ENCODE measurements around the gene SKI.
A peak's percentile ranks its signal among the peaks of the same experiment; 100 is the strongest.

The SKI gene

DNA sequence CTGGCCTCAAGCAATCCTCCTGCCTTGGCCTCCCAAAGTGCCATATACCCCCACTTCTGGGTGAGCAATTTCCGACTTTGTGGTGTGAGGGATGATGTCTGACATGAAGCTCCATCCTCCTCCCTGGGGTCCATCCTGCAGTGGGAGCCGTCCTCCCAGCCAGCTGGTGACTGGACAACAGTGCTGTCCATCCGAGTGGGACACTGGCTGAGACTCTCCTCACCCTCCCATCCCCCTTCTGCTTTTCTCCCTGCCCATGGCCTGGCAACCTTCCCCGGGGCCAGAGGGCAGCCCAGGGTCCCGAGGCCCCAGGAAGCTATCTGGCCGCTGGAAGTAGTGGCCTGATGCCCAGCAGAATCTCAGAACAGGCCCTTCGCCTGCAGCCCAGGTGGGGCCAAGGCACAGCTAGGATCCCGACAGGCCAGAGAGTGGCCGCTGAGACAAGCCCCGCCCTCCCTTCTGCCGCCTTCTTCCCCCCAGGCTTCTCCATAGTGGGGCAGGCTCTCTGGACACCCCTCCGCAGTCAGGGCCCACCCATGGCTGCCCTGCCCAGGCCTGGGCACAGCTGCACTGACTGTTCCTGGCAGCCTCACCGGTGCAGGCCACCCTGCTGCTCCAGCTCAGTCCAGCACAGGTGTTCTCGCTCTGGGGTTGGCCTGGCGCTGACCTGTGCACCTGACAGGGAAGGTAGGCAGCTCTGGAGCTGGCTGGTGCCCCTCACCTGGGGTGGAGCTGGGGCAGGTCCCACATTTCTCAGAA lies 25.1 kb upstream of the SKI start:
- no peak overlapping the region for H3K4me3 ChIP-seq (ENCODE audit: low read depth in 1 of 2, low read length in 2 of 2)
- H3K9ac ChIP-seq (ENCODE audit: low read depth, low read length): no peak overlapping the region
- no peaks in the 10 kb centered on the region for H3K36me3 ChIP-seq (ENCODE audit: insufficient read depth, low read length)
- H2AFZ ChIP-seq (ENCODE audit: low read depth, low read length): no peak overlapping the region
- H3K27me3 ChIP-seq (ENCODE audit: insufficient read depth, low read length, poor library complexity): no peaks in the 10 kb centered on the region
- ATAC-seq (ENCODE audit: insufficient read depth, low read depth): no peak
- DNase-seq: no peak
- no peak overlapping the region for H3K4me2 ChIP-seq (ENCODE audit: insufficient read depth, low read length)
- H3K27ac ChIP-seq (ENCODE audit: low read length): no peak overlapping the region
- peaks cover 15% of the 10 kb centered on the region for H3K4me1 ChIP-seq (ENCODE audit: insufficient read depth, low read length)
- TF ChIP-seq, protein P1, sequence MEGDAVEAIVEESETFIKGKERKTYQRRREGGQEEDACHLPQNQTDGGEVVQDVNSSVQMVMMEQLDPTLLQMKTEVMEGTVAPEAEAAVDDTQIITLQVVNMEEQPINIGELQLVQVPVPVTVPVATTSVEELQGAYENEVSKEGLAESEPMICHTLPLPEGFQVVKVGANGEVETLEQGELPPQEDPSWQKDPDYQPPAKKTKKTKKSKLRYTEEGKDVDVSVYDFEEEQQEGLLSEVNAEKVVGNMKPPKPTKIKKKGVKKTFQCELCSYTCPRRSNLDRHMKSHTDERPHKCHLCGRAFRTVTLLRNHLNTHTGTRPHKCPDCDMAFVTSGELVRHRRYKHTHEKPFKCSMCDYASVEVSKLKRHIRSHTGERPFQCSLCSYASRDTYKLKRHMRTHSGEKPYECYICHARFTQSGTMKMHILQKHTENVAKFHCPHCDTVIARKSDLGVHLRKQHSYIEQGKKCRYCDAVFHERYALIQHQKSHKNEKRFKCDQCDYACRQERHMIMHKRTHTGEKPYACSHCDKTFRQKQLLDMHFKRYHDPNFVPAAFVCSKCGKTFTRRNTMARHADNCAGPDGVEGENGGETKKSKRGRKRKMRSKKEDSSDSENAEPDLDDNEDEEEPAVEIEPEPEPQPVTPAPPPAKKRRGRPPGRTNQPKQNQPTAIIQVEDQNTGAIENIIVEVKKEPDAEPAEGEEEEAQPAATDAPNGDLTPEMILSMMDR (IDR thresholded peaks at IDR 0.05; ENCODE audit: borderline replicate concordance, extremely low read depth, low read length, poor library complexity, severe bottlenecking): no peak
- TF ChIP-seq EZH2 (IDR thresholded peaks at IDR 0.05; ENCODE audit: borderline replicate concordance, low read depth, low read length, severe bottlenecking): no peak
- no peaks in the 10 kb centered on the region for H3K79me2 ChIP-seq (ENCODE audit: insufficient read depth, low read length)
- H3K9me3 ChIP-seq (ENCODE audit: insufficient read depth, low read length, severe bottlenecking): no peaks in the 10 kb centered on the region
- H4K20me1 ChIP-seq (ENCODE audit: insufficient read depth, low read length): no peaks in the 10 kb centered on the region; the same call in 1 of the 2 replicates

DNA sequence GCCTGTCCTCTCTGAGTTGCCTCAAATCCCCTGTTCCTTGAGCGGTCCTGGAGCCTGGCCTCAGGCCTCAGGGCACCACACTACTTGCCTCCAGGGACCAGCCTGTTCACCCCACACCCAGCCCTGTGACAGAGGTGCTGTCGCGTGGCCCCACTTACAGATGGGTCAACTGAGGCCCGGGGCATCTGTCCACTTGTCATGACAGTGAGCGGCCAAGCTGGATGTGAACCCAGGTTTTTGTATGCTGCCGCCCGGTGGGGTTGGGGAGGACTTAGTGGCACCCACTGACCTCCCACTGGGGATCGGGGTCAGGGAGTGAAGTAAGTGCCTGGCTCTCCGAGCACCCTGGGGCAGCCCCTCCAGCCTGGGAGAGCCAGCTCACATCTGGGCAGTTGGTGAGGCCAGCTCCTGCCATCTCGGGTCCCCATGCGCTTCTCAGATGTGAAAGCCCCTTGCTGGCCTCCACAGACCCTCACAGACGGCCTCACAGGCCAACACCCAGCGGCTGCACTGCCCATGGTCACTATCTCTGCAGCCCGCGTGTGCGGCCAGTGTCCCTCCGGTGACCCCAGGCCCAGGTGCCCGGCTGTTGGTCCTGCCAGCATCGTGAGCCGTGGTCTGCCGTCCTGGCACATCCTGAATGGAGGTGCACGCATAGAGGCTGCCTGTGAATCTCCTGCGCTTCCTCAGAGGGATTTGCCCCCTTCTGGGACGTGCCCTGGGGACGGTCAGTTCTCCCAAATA lies 24.3 kb upstream of the SKI start:
- no peaks in the 10 kb centered on the region for H3K9me3 ChIP-seq (ENCODE audit: insufficient read depth, low read length, severe bottlenecking)
- H3K9ac ChIP-seq (ENCODE audit: low read depth, low read length): peak overlapping the region; percentile 38; the same call in 1 of the 2 replicates
- no peaks in the 10 kb centered on the region; the same call in 1 of the 2 replicates for H4K20me1 ChIP-seq (ENCODE audit: insufficient read depth, low read length)
- peak overlapping the region in 1 of 2 experiments; percentile 52; a peak in 2 of 4 replicates for H3K4me3 ChIP-seq (ENCODE audit: low read depth in 1 of 2, low read length in 2 of 2)
- H3K27ac ChIP-seq (ENCODE audit: low read length): no peak overlapping the region
- no peaks in the 10 kb centered on the region for H3K36me3 ChIP-seq (ENCODE audit: insufficient read depth, low read length)
- TF ChIP-seq, protein P1 (IDR thresholded peaks at IDR 0.05; ENCODE audit: borderline replicate concordance, extremely low read depth, low read length, poor library complexity, severe bottlenecking): no peak
- TF ChIP-seq EZH2 (IDR thresholded peaks at IDR 0.05; ENCODE audit: borderline replicate concordance, low read depth, low read length, severe bottlenecking): no peak
- H3K27me3 ChIP-seq (ENCODE audit: insufficient read depth, low read length, poor library complexity): no peaks in the 10 kb centered on the region
- H3K4me2 ChIP-seq (ENCODE audit: insufficient read depth, low read length): peak overlapping the region; percentile 67
- H3K4me1 ChIP-seq (ENCODE audit: insufficient read depth, low read length): peaks cover 15% of the 10 kb centered on the region
- ATAC-seq (ENCODE audit: insufficient read depth, low read depth) (no peak; the same call in 2 of the 3 replicates), DNase-seq (no peak)
- H3K79me2 ChIP-seq (ENCODE audit: insufficient read depth, low read length): no peaks in the 10 kb centered on the region
- H2AFZ ChIP-seq (ENCODE audit: low read depth, low read length): no peak overlapping the region

DNA sequence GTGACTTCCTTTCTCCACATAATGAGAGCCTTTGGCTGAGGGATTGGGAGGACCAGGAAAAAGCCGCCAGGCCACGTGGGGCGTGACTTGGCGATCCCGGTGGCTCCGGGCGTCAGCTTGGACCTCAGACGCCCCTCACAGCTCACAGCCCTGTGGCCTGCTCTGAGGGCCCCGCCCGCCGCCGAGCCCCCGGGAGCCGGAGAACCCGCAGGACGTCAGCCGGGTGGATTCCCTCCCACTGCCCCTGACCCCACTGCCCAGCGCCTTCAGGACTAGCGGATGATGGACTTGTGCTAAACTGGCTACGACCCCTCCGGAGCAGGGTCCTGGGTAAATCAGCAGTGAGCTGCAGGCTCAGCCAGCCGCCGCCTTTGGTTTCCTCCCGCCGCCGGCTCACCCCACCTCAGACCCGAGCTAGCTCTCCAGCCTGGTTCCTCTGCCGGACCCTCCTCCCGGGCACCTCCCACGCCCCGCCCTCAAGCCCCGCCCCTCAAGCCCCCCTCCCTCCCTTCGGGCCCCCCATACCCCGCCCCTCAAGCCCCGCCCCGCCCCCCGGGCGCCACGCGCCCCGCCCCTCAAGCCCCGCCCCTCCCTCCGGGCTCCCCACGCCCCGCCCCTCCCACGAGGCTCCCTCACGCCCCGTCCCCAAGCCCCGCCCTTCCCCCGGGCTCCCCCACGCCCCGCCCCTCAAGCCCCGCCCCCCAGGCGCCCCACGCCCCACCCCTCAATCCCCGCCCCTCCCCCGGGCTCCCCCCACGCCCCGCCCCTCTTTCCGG lies 23.5 kb upstream of the SKI start:
- no peaks in the 10 kb centered on the region; the same call in none of the 2 replicates for H4K20me1 ChIP-seq (ENCODE audit: insufficient read depth, low read length)
- peak overlapping the region; percentile 38; the same call in 1 of the 2 replicates for H3K9ac ChIP-seq (ENCODE audit: low read depth, low read length)
- H3K9me3 ChIP-seq (ENCODE audit: insufficient read depth, low read length, severe bottlenecking): no peaks in the 10 kb centered on the region
- no peaks in the 10 kb centered on the region for H3K27me3 ChIP-seq (ENCODE audit: insufficient read depth, low read length, poor library complexity)
- H3K36me3 ChIP-seq (ENCODE audit: insufficient read depth, low read length): no peaks in the 10 kb centered on the region
- ATAC-seq (ENCODE audit: insufficient read depth, low read depth) (peak; percentile 60), DNase-seq (no peak)
- H3K79me2 ChIP-seq (ENCODE audit: insufficient read depth, low read length): no peaks in the 10 kb centered on the region
- H3K27ac ChIP-seq (ENCODE audit: low read length): no peak overlapping the region
- H3K4me1 ChIP-seq (ENCODE audit: insufficient read depth, low read length): peaks cover 15% of the 10 kb centered on the region
- H3K4me3 ChIP-seq (ENCODE audit: low read depth in 1 of 2, low read length in 2 of 2): peak overlapping the region in 1 of 2 experiments; percentile 52; a peak in 2 of 4 replicates
- no peak overlapping the region for H2AFZ ChIP-seq (ENCODE audit: low read depth, low read length)
- TF ChIP-seq, protein P1 (IDR thresholded peaks at IDR 0.05; ENCODE audit: borderline replicate concordance, extremely low read depth, low read length, poor library complexity, severe bottlenecking): no peak
- TF ChIP-seq EZH2 (IDR thresholded peaks at IDR 0.05; ENCODE audit: borderline replicate concordance, low read depth, low read length, severe bottlenecking): no peak
- H3K4me2 ChIP-seq (ENCODE audit: insufficient read depth, low read length): peak overlapping the region; percentile 67
